GM19395 (cell line): ENCODE results near the gene FTL.

Source experiments
- ATAC-seq: cut with Tn5 transposase; IDR thresholded peaks from one replicate; pipeline ENCODE4 v1.9.1; 2021; ENCODE audit warnings: mild to moderate bottlenecking, moderate library complexity; ENCODE audit not compliant: unreplicated experiment

FTL gene

DNA sequence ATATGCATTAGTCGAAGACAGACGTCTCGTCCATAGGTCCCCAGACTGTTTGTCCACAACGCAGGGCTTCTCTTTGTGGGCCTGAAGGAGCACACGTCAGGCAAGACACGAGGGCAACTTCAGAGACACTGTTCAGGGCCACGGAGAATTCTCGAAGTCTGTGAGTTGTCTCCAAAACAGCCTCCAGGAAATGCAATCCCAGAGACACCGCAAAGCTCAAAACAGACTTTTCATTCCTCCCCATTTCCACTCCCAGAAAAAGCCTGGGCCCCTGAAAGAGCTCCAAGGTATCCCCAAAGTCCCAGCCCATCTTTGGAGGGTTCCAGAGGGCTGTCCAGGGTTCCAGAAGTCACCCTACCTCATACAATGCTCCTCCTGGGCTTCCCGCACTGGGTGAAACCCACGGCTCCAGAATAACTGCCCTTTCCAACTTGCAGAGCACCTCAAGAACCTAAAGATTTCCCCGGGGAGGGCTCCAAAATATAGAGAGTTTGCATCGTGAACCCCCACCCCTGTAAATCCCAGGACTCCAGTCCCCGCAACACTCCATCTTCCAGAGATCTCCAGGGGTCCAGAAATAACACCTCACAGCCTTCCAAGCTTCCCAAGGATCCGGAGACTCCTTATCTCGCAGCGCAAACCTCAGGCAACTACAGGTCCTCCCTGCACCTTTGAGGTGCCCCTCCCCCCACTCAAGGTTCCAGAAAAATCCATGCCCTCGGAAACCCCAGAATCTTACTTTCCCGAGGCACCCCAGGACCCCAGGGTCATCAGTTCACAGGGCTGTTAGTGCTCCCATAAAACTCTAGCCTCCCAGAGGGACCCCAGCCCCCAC, 687 bp upstream of the FTL start:
- no peak for ATAC-seq

DNA sequence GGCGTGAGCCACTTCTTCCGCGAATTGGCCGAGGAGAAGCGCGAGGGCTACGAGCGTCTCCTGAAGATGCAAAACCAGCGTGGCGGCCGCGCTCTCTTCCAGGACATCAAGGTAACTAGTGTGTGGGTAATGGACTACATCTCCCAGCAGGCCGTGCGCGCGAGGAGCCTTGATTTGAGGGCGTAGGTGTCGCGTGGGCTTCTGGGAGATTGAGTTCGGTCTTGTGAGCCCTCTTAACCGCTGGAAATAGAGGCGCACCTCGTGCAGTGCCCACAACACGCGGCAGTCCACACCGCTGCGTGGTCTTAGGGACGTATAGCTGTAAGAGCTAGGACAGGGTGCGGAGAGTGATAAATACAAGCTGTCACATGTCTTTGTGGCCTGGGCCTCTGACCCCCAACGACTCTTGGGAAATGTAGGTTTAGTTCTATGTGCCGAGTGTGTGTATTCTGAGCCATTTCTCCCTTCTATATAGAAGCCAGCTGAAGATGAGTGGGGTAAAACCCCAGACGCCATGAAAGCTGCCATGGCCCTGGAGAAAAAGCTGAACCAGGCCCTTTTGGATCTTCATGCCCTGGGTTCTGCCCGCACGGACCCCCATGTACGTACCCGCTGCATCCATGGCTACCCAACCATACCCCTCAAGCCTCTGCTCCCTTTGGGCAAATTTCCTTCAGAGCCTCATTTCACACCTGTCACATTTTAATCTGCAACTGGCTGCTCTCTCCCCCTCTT, 864 bp downstream of the FTL start:
- peak; percentile 36 for ATAC-seq

DNA sequence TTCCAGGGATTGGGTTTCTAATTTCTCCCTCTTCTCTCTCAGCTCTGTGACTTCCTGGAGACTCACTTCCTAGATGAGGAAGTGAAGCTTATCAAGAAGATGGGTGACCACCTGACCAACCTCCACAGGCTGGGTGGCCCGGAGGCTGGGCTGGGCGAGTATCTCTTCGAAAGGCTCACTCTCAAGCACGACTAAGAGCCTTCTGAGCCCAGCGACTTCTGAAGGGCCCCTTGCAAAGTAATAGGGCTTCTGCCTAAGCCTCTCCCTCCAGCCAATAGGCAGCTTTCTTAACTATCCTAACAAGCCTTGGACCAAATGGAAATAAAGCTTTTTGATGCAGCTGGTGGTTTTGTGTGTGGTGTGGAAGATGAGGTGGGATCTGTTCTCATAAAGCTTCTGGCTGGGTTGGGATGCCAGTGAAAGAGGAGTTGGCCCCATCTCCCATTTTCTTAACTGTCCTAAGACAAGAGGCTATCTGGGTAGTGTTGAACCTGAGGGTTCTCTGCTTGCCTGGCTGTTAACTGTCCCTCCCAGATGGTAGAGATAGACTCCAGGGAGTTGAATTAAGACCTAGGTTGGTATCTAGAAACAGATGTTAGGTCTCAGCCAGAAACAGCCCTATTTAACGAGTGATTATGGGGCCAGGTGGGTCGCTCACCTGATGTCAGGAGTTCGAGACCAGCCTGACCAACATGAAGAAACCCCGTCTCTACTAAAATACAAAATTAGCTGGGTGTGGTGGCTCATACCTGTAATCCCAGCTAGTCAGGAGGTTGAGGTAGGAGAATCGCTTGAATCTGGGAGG, 1.6 kb downstream of the FTL start:
- no peak for ATAC-seq

DNA sequence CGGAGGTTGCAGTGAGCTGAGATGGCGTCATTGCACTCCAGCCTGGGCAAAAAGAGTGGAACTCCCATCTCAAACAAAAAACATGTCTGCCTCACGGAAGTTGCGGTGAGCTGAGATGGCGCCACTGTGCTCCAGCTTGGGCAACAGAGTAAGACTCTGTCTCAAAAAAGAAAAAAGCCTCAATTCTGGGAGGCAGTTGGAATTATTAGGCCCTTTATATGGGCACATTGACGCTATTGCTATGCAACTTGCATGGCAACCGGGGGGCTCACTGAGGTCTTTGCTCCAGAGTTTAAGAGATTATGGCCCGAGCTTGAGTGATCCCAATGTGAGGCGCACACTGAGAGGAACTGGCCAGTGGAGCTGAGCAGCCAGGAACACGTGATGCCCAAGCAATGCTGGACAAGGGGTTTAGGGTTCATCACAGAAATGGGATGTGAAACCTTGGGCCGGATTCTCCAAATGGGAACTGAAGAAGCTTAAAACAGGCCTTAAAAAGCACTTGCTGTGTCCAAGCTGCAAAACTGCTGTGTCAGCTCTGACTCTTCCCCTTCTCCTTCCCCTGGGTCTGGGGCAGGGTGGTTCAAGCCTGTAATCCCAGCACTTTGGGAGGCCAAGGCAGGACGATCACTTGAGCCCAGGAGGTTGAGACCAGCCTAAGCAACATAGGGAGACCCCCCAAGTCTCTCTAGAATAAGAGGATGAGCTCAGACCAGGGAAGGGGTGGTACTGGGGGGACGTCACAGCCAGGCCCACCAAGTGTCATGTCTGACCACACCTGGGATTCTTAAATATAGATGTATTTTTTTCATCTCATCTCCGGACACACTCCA, 2.5 kb downstream of the FTL start:
- no peak for ATAC-seq

DNA sequence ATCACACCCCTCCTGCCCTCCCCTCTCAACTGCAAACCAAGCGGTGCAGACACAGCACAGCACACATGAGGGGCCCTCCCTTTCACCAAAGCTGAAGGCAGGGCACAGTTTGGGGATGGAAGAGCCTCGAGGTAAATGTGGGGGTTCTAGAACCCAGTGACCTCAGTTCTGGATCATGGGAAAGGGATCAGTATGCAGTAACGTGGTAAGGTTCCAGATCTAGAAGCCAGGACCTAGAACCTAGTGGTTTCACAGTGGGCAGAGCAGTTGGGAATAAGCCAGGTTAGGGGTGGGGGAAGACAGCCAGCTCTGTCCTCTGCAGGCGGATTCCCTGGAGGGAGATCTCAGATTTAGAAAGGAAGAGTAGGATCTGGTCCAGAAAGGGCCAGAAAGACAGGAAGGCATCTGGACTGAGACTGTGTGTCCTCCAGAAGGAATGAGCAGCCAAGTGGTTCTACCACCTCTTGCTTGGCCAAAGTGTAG, 3.1 kb downstream of the FTL start:
- no peak for ATAC-seq

DNA sequence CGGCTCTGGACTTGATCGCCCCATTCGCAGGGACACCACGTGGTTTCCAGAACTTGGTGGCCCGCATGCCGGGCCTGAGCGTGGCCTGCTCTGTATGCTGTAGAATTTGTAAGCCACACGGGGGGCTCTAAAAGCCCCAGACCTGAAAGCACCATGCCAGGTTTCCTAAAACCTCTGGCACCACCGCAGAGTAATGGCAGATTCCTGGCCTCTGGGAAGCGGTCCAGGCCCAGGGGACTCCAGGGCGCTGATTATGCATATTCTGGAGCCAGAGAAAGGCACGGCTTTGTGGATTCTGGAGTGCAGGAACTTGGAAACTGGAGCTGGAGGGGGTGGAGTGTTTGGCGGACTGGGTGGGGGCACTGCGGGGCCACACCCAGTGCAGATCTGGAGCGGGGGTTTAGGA, 3.7 kb downstream of the FTL start:
- no peak for ATAC-seq

DNA sequence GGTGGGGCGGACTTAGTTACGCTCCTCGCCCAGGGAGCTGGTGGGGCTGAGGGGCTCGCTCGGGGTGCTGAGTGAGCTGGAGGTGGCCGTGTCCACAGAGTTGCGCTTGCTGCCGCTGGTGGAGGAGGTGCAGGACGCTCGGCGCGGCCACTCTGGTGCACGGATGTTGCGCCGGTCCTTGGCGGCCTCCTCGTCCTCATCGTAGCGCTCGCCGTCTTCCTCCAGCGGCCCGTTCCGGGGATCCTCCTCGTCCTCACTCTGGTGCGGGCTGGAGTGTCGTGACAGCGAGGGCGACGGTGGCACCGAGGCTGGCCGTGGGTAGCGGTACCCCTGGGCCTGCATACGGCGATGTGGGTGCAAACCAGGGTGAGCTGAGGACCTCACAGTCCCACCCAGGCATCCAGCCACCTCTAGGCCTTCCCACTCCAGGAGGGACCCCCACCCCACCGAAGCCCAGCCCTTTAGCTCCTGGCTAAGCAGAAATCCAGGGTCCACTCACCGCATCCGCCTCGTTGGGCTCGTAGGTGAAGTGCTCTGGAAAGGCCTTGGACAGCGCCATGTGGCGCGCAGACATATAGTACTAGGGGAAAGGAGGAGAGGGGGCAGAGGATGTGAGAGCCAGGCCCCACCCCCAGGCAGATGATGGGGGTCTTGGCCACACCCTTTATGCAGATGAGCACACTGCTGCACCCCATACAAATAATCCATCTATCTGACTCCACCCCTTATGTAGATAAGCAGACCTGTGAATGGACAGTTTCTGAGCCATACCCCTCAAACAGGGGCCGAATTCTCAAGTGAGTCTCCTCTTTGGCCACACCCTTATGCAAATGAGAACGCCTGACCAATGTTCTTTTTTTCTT, 4.4 kb downstream of the FTL start:
- ATAC-seq = no peak

DNA sequence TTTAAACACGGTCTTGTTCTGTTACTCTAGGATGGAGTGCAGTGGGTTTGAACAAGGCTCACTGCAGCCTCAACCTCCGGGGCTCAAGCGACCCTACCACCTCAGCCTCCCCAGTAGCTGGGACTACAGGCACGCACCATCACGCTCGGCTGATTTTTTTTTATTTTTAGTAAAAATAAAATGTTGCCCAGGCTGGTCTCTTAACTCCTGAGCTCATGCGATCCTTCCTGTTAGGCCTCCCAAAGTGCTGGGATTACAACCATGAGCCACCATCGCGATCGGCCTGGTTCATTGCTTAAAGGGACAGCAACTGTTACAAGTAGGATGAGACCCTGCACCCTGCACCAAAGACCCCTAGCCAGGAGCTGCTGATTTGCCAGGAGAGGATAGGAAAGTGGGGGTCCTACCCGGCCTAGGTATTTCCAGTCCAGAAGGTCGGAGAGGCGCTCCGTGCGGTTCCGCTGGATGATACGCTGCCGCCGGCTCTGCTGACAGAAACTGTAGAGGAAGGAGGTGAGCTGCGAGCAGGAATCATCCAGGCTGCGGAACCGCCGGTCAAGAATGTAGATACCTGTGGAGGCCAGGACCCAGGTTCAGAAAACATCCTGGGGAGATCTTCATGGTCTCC, 5.1 kb downstream of the FTL start:
- ATAC-seq = no peak

DNA sequence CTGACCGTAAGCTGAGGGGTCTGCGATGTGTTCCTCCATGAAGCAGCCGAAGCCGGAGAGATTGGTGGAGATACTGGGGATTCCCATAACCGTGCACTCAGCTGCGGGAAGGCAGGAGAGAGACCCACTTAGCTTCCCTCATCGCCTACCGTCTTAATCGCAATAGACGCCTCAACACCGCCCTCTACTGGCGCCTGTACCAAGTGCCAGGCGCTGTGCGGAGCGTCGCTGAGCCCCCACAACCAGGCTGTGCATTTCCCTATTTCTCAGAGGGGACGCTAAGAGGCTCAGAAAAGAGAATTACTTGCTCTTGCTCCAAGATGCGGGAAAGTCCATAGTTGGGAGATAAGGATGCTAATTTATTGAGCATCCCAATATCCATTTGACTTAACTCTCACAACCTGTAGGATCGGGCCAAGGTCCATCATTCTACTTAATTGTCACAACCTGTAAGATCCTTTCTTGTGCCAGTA, 5.8 kb downstream of the FTL start:
- no peak for ATAC-seq

DNA sequence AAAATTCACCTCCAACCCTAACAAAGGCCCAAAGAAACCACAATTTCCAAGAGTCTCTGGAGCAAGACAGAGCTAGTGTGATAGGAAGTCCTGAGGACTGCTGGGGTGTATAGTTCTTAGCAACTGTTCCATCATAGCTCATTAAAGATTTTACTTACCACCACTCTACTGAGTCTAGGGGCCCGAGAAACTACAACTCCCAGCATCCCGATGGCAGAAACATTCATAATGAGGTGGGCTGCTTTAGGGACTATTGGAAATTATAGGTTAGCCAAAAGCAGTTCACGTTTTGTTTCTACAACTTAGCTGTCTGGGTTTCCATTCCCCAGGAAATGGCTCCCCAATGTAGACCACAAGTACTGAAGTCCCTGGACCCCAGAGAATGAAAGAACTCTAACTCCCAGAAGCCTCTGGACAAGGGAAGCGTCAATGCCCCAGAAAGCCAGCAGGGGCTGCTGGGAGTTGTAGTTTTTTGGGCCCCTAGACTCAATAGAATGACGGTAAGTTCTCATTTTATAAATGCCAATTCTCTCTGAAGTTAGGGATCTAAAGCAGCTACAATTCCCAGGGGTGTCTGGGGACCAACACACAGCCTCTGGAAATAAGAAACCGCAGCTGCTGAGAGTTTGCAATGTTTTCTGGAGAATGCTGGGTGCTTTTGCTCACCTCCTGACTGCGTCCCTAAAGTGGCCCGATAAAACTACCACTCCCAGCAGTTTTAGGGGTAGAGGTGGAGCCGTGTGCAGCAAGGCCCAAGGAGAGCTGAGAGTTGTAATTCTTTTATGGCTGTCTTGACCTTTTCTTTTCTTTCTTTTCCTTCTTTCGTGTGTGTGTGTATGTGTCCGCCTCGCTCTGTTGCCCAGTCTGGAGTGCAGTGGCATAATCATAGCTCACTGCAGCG, 11.1 kb downstream of the FTL start:
- no peak for ATAC-seq

DNA sequence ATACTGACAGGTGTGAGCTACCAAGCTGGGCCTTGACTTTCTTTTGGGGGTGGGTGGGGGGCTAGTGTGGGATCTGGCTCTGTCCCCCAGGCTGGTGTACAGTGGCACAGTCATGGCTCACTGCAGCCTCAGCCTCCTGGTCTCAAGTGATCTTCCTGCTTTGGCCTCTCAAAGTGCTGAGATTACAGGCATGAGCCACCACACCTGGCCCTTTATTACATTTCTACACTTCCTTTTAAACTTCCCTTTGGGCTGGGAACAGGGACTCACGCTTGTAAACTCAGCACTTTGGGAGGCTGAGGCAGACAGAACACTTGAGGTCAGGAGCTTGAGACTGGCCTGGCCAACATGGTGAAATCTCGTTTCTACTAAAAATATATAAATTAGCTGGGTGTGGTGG, 12.0 kb downstream of the FTL start:
- no peak for ATAC-seq

DNA sequence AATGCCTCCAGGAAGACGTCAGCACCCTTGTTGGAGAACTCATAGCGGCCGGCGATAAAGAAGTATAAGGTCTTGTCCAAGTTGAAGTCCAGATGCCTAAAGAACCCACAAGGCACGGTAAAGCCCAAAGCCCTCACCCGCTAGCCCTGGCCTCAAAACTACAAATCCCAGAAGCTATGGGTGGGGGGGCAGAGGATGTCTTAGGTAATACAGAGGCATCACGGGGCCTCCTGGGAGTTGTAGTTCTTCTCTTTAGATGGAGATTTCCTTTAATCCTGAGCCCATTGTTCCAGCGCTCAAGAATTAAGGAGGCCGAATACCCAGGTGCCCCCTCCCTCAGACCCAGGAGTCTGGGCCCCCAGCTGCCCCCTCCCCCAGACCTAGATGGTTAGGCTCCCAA, 17.2 kb downstream of the FTL start:
- ATAC-seq = no peak

DNA sequence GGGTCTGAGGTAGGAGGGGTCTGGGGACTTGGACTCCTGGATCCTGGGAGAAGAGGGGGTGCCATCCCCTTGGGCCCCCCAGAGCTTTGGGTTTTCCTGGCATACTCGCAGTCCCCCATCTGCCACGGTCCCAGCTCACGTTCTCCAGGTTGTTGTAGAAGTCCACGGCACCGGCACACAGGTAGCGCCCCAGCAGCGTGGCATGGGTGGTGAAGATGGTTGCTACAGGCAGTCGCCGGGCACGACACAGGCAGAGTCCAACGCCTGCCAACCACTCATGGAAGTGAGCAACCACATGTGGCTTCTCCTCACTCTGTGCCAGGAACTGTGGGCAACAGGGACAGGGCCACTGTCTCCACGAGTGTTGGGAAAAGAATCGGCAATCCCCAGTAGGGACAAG, 20.6 kb downstream of the FTL start:
- no peak for ATAC-seq

DNA sequence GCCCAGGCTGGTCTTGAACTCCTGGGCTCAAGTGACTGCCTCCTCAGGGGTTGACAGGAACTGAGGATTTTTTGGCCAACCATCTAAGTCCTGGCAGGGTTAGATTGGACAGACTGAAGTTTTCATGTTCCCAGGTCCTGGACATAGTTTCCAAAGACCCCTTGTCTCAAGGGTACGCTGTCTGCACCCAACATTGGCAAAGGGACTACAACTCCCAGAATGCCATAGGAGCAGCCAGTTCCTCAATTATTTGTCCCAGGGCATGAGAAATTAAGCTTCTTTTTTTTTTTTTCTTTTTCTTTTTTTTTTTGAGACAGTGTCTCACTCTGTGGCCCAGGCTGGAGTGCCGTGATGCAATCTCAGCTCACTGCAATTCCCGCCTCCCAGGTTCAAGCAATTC, 21.1 kb downstream of the FTL start:
- ATAC-seq = no peak

DNA sequence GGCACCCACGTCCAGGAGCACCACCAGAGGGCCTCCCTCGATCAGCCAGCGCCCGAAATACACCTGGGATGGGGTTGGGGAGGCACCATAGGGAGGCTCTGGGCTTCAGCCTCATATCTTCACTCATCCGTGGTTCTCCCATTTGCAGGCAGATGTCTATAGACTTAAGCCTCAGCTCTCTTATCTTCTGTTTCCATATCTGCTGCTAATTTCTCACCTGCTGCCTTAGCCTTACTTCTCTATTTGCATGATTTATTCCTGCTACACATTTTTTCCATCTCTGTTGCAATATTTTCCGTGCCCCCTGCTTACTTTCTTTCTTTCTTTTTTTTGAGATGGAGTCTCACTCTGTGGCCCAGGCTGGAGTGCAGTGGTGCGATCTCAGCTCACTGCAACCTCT, 22.2 kb downstream of the FTL start:
- no peak for ATAC-seq

DNA sequence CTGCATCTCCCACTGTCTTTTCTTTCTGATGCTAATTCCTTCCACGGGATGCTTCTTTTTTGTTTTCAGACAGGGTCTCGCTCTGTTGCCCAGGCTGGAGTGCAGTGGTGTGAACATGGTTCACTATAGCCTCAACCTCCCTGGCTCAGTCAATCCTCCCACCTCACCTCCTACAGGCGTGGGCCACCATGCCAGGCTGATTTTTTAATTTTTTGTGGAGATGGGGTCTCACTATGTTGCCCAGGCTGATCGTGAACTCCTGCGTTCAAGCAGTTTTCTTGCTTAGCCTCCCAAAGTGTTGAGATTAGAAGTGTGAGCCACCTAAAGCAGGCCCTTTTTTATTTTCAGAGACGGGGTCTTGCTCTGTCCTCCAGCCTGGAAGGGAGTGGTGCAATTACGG, 23.2 kb downstream of the FTL start:
- no peak for ATAC-seq

DNA sequence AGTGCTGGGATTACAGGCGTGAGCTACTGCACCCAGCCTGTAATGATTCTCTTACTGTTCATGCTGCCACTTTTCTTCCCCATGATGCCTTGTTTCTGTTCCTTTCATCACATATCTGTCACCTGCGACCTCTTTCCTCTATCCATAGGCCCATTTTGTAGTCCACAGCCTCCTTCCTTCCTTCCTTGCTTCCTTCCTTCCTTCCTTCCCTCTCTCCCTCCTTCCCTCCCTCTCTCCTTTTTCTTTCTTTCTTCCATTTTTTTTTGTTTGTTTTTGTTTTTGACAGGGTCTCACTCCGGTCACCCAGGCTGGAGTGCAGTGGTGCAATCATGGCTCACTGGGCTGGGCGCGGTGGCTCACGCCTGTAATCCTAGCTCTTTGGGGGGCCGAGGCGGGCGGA, 23.8 kb downstream of the FTL start:
- no peak for ATAC-seq

DNA sequence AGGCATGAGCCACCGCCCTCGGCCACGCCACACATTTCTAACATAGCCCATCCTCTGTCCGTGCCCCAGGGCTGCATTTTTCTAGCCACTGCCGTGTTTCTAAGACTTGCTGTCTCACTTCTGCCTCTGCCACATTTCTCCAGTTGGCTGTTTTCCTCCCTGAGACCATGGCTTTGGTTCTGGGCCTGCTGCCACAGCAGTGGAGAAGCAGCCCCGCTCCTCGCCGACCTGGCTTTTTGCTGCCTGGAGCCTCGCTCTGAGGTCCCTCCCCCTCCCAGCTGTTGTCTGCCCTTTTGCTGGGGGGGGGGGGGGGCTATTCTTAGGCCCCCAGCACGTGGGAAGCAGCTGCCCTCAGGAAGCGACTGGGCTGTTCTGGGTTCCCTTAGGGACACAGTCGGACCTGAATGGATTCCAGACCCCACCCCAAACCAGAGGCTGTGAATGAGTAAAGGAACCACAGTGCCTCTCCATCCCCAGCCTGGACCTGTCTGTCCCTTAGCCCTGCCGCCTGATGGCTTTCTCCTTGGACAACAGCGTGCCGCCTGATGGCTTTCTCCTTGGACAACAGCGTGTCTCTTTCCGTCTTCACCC, 24.7 kb downstream of the FTL start:
- ATAC-seq = no peak
